Upper lobe of right lung (tissue), 1 donor: ENCODE results near the gene PCGF3. TPM values are rescaled to one million over a fixed set of nuclear protein-coding genes. Genes with fewer than 3 reads are reported as not detected.
A peak's percentile ranks its signal among the peaks of the same experiment; 100 is the strongest.

Experiments
- ATAC-seq: fragments of 200-7000 bp; cut with Tn5 transposase; one replicate; pipeline ENCODE4 v1.9.1; 2020; ENCODE audit warnings: mild to moderate bottlenecking, moderate library complexity
- DNase-seq: peaks from one replicate; pipeline ENCODE4 v3.0.0-alpha.2; 2020
- H3K27ac ChIP-seq: fragments of 200-600 bp; one replicate; pipeline ENCODE4 v1.8.0; 2022
- H3K27me3 ChIP-seq: fragments of 200-600 bp; one replicate; pipeline ENCODE4 v1.8.0; 2022; ENCODE audit warnings: mild to moderate bottlenecking
- H3K36me3 ChIP-seq: fragments of 200-600 bp; one replicate; pipeline ENCODE4 v1.8.0; 2022
- H3K4me1 ChIP-seq: fragments of 200-600 bp; one replicate; pipeline ENCODE4 v1.8.0; 2022
- H3K4me3 ChIP-seq: fragments of 200-600 bp; one replicate; pipeline ENCODE4 v1.8.0; 2022; ENCODE audit warnings: mild to moderate bottlenecking
- H3K9me3 ChIP-seq: fragments of 200-600 bp; one replicate; pipeline ENCODE4 v1.8.0; 2022
- intact Hi-C: fragments of 100-400 bp; cut with DNase I; formaldehyde crosslinking; loops from one replicate; pipeline ENCODE4 v1.11.0; 2022
- total RNA-seq: library from RNA; stranded (reverse); fragmentation: NEBNext Ultra II Directional; extraction: Animal tissue kit (Norgen Biotek cat#: 25700); gene quantifications from one replicate; pipeline ENCODE4 v1.2.1, GENCODE V29; 2021
- TF ChIP-seq, protein P1 (sequence below): fragments of 200-600 bp; IDR thresholded peaks from one replicate; pipeline ENCODE4 v1.8.0; 2022; ENCODE audit warnings: antibody characterized with exemption
- donor health status: DM: no; HTN: yes; CAD: no; lungs with severe emphysema.

PCGF3 gene
- total RNA-seq, 1 donor from 2014 or later: 42.2 TPM

DNA sequence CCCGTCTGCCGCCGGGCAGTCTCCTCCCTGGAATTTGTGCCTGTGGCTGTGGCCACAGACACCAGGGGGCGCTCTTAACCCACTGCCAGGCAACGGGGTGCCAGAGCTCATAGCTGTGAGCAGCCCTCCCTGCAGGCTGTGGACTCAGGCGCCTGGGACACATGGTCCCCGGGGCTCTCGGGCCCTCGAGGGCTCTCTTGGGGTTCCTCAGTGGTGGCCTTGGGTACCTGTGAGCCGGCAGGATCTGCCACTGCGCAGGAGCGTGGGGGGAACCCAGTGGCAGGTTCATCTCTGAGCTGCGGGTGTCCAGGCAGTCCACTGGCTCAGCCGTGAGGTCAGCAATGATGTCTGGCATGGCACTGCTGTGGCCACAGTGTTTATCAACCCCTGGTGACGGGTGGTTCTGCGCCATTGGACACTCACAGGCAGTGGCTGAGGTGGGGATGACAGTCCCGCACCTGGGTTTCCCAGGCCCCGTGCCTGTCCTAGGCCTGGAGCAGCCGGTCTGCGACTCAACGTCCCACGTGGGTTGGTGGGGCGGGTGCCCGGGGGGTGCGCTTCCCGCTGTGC, 37.2 kb downstream of the PCGF3 start:
- H3K4me3 ChIP-seq: no peak overlapping the region
- TF ChIP-seq, protein P1, sequence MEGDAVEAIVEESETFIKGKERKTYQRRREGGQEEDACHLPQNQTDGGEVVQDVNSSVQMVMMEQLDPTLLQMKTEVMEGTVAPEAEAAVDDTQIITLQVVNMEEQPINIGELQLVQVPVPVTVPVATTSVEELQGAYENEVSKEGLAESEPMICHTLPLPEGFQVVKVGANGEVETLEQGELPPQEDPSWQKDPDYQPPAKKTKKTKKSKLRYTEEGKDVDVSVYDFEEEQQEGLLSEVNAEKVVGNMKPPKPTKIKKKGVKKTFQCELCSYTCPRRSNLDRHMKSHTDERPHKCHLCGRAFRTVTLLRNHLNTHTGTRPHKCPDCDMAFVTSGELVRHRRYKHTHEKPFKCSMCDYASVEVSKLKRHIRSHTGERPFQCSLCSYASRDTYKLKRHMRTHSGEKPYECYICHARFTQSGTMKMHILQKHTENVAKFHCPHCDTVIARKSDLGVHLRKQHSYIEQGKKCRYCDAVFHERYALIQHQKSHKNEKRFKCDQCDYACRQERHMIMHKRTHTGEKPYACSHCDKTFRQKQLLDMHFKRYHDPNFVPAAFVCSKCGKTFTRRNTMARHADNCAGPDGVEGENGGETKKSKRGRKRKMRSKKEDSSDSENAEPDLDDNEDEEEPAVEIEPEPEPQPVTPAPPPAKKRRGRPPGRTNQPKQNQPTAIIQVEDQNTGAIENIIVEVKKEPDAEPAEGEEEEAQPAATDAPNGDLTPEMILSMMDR: peak; percentile 94
- H3K27ac ChIP-seq: no peak overlapping the region
- peak; percentile 94 for ATAC-seq
- H3K36me3 ChIP-seq: peaks cover 25% of the 10 kb centered on the region
- H3K27me3 ChIP-seq: no peaks in the 10 kb centered on the region
- H3K4me1 ChIP-seq: no peaks in the 10 kb centered on the region
- intact Hi-C loops: no loop called here
- no peaks in the 10 kb centered on the region for H3K9me3 ChIP-seq
- peak; percentile 82 for DNase-seq

DNA sequence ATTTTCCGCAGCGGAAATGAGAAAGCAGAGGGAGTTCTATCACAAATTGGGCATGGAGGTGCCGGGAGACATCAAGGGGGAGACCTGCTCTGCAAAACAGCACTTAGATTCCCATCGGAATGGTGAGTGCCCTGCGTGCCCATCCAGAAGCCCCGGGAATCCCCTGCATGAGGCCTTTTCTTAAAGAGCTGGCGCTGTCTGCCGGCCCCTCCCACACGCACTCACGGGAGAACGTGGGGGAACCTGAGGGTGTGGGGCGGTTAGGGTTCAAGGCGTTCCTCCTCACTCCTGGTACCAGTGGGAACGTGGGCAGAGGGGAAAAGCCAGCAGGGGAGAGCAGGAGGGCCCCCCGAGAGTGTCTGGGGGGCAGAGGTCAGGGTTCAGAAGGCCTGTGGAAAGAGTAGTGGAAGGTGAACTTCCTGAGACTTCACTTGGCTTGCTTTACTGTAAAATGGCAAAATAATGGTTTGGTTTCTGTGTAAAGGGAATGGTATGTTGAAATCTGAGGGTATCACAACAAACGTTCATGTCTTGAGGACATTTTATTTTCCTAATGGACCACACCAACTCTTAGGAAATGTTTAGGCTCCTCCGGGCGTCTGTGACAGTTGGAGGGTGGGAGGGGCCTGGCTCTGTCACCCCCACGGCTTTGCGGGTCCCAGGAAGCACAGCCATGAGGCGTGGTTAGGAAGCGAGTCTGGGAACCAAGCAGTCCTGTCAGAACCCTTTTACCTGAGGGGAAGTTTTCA, 38.0 kb downstream of the PCGF3 start:
- TF ChIP-seq, protein P1: no peak
- H3K36me3 ChIP-seq: peaks cover 25% of the 10 kb centered on the region
- no peak for ATAC-seq

DNA sequence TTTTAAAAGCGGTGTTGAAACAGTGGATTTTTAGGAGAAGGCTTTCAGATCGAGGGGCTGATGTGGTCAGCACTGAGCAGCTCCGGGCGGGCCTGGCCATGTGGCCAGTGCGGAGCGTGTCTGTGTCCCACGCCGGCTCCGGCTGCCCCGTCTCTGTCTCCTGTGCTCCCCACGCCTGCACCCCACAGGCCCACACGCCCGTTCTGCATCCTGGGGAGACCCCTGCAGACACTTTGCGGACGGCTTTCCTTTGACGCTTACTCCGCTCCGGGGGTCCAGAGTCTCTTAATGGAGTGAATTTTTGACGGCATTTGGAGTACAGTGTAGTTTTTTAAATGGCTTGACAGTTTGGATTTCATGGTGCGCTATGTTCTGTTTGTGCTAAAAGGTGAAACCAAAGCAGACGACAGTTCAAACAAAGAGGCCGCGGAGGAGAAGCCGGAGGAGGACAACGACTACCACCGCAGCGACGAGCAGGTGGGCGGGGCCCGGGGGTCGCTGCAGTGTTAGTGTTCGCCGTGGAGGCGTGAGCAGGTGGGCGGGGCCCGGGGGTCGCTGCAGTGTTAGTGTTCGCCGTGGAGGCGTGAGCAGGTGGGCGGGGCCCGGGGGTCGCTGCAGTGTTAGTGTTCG, 38.7 kb downstream of the PCGF3 start:
- no peak overlapping the region for H3K27ac ChIP-seq
- no peaks in the 10 kb centered on the region for H3K9me3 ChIP-seq
- DNase-seq: peak; percentile 59
- ATAC-seq: peak; percentile 17
- no peaks in the 10 kb centered on the region for H3K4me1 ChIP-seq
- no peak overlapping the region for H3K4me3 ChIP-seq
- H3K27me3 ChIP-seq: no peaks in the 10 kb centered on the region
- TF ChIP-seq, protein P1: no peak
- intact Hi-C loops: no loop called here
- H3K36me3 ChIP-seq: peaks cover 26% of the 10 kb centered on the region

More for the DNA sequence above, 38.0 kb downstream of the PCGF3 start:
- H3K4me3 ChIP-seq: no peak overlapping the region
- no peaks in the 10 kb centered on the region for H3K9me3 ChIP-seq
- no peak overlapping the region for H3K27ac ChIP-seq
- H3K27me3 ChIP-seq: no peaks in the 10 kb centered on the region
- DNase-seq: peak; percentile 37
- intact Hi-C loops: no loop called here
- no peaks in the 10 kb centered on the region for H3K4me1 ChIP-seq

DNA sequence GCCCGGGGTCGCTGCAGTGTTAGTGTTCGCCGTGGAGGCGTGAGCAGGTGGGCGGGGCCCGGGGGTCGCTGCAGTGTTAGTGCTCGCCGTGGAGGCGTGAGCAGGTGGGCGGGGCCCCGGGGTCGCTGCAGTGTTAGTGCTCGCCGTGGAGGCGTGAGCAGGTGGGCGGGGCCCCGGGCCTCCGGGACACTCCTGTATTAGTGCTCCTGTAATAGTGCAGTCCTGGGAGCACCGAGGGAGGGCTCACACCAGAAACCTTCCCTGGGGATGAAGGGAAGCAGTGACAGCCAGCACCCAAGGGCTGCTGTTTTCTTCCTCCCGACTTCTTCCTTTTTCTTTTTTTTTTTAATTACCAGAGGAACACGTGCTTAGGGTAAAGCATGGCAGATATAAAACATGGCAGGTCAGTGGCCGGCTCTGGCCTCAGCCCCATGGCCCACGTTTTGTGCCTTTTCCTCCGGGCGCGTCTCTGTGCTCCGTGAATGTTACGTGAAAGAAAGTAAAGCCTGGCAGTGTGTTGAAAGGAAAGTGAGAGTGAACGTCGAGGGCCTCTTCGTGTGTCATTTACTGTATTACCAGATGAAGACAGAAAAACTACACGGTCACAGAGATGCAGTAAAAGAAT, 42.0 kb downstream of the PCGF3 start:
- TF ChIP-seq, protein P1: no peak
- no peaks in the 10 kb centered on the region for H3K9me3 ChIP-seq
- H3K4me1 ChIP-seq: no peaks in the 10 kb centered on the region
- intact Hi-C loops: no loop called here
- H3K27ac ChIP-seq: no peak overlapping the region
- H3K4me3 ChIP-seq: no peak overlapping the region
- peaks cover 41% of the 10 kb centered on the region for H3K36me3 ChIP-seq
- no peak for ATAC-seq
- H3K27me3 ChIP-seq: no peaks in the 10 kb centered on the region
- DNase-seq: no peak

DNA sequence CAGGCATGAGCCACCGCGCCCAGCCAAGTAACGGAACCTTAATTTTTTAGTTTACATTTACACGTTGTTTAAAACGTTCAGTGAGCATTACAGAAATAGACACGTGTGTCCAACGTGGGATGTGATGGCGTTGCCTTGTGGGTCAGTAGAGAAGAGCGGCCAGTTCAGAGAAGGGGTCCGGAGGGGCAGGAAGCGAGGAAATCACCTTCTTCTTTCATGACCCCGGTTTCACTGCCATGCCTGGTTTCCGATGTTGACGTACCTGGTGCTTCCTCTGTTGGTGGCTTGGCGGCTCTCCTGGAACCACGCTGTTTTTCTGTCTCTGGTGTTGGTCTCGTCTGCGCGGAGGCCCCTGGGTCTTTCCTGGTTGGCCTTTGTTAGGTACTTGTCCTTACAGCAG, 42.8 kb downstream of the PCGF3 start:
- DNase-seq (no peak), ATAC-seq (no peak)
- intact Hi-C loops: no loop called here
- TF ChIP-seq, protein P1: no peak
- Histone ChIP-seq H3K4me1 (no peaks in the 10 kb centered on the region), H3K9me3 (no peaks in the 10 kb centered on the region), H3K27ac (no peak overlapping the region), H3K36me3 (peaks cover 47% of the 10 kb centered on the region), H3K4me3 (no peak overlapping the region), H3K27me3 (no peaks in the 10 kb centered on the region)
